MM.1S (cell line): ENCODE measurements around the gene AVP.

Experiments
- EZH2 ChIP-seq: fragments of 300-600 bp; sonication (generic); optimal IDR thresholded peaks from 2 replicates; pipeline ENCODE3; 2017; ENCODE audit warnings: low read depth, mild to moderate bottlenecking, antibody characterized with exemption, low read length, mixed read lengths
- EZH2phosphoT487 ChIP-seq: fragments of 300-600 bp; sonication (generic); IDR thresholded peaks from 2 replicates; pipeline ENCODE4 v1.6.1; 2018; ENCODE audit warnings: antibody characterized with exemption, low read length
- TF ChIP-seq, protein P1 (sequence below): fragments of 300-600 bp; sonication (generic); IDR thresholded peaks from 2 replicates; pipeline ENCODE4 v1.5.1; 2016; ENCODE audit warnings: antibody characterized with exemption, low read length, mixed read lengths

DNA sequence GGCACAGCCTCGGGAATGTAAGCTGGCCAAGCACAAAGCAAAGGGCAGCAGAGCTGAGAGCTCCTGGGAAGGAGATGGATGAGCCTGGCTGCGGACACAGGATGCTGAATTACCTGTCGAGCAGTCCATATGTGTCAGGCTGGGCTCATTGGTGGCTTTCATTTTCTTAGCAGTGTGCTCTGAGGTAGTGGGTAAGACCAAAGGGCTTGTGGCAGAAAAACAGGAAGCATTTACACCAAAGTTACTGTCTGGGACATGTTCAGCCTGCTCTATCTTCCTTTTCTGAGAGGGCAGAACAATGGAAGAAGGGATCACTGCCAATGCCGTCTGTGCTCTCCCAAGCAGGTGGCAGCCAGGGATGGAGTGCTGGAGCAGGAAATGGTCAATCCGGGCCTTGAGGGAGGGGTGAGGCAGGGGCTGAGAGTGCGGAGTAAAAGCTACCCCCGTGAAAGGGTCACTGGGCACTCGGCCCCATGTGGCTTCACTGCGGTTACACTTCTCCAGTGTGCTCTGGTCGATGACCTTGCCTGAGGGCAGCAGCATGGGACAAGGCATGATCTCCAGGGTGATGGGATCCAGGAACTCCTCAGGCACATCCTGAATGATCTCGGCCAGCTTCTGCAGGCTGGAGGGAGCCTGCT, 36.9 kb upstream of the AVP start:
- TF ChIP-seq, protein P1, sequence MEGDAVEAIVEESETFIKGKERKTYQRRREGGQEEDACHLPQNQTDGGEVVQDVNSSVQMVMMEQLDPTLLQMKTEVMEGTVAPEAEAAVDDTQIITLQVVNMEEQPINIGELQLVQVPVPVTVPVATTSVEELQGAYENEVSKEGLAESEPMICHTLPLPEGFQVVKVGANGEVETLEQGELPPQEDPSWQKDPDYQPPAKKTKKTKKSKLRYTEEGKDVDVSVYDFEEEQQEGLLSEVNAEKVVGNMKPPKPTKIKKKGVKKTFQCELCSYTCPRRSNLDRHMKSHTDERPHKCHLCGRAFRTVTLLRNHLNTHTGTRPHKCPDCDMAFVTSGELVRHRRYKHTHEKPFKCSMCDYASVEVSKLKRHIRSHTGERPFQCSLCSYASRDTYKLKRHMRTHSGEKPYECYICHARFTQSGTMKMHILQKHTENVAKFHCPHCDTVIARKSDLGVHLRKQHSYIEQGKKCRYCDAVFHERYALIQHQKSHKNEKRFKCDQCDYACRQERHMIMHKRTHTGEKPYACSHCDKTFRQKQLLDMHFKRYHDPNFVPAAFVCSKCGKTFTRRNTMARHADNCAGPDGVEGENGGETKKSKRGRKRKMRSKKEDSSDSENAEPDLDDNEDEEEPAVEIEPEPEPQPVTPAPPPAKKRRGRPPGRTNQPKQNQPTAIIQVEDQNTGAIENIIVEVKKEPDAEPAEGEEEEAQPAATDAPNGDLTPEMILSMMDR, result no peak
- TF ChIP-seq EZH2phosphoT487 (no peak), EZH2 (no peak)
